Measurements from ENCODE around the gene FLCN. TPM values are rescaled to one million over a fixed set of nuclear protein-coding genes. Genes with fewer than 3 reads are reported as not detected.
"Not testable (repeated sequence)": the region's sequence is repeated elsewhere in the genome, so short reads cannot be mapped to it uniquely, and the experiment has no call there.

The FLCN gene
- total and polyA plus RNA-seq, 4 donors: 31.4 to 118 (median 80.1) TPM

- Histone ChIP-seq H3K9me3 (ENCODE audit: control insufficient read depth in 4 of 4, insufficient read depth in 3 of 4, low read length in 3 of 4) (no peaks in the 10 kb centered on the region), H3K36me3 (ENCODE audit: control insufficient read depth in 4 of 4, insufficient read depth in 4 of 4, low read length in 4 of 4) (peaks cover 0 to 4% (median 1%) of the 10 kb centered on the region in 4 donors), H3K27ac (ENCODE audit: low read depth in 1 of 2, low read length in 1 of 2) (peak within 1 kb of the TSS; percentile 99 to 100), H3K4me1 (ENCODE audit: control insufficient read depth in 5 of 5, insufficient read depth in 5 of 5, low read length in 5 of 5) (peaks cover 0 to 15% (median 9%) of the 10 kb centered on the region in 5 donors), H3K9ac (ENCODE audit: insufficient read depth in 1 of 2, low read length in 2 of 2) (peak within 1 kb of the TSS; percentile 65 to 70), H3K27me3 (ENCODE audit: control insufficient read depth in 3 of 3, insufficient read depth in 3 of 3, low read length in 2 of 3) (no peaks in the 10 kb centered on the region), H3K4me3 (peak within 1 kb of the TSS; percentile 85)
- ATAC-seq (ENCODE audit: insufficient read depth, low FRiP score) (peak; percentile 97), DNase-seq (peak; percentile 98 to 99 (median 99))
- WGBS, 2 donors: 0 to 1% methylated on average over 76 to 80 of the region's 80 CpGs
- no peak for TF ChIP-seq CTCF (IDR thresholded peaks at IDR 0.05; ENCODE audit: control extremely low read depth, extremely low read depth)
Measured at GRCh38 chr17:17280613-17281549, 43.9 kb upstream of the FLCN start, which contains the start of gene COPS3. Gene COPS3, minus strand, starts transcription at chr17:17281246. Its CDS starts 60 bp downstream, at chr17:17281186.

DNA sequence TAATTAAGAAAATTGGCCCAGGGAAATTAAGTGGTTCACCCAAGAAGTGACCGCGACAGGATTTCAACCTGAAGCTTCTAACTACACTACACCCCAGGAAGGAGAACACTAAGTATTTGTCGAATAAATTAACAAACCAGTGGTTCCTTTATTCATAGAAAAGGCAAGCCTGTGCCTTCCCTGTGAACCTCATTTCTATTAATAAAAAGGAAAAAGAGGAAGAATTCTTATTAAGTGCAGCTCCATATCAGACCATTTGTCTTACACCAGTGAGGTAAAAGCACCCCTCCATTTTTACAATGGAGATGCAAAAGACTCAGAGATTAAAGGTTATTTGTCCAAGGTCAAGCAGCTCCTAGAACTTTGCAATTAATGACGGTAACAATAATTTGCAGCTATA lies 42.3 kb upstream of the FLCN start:
- DNase-seq: no peak
- no peak for ATAC-seq (ENCODE audit: insufficient read depth, low FRiP score)
- 74 to 79% methylated on average over 4 of the region's 4 CpGs for WGBS, 2 donors
- H3K4me1 ChIP-seq (ENCODE audit: control insufficient read depth in 5 of 5, insufficient read depth in 5 of 5, low read length in 5 of 5): peaks cover 0 to 15% (median 9%) of the 10 kb centered on the region in 5 donors
- H3K9ac ChIP-seq (ENCODE audit: insufficient read depth in 1 of 2, low read length in 2 of 2): no peak overlapping the region
- H3K4me3 ChIP-seq: no peak overlapping the region
- no peaks in the 10 kb centered on the region for H3K9me3 ChIP-seq (ENCODE audit: control insufficient read depth in 4 of 4, insufficient read depth in 3 of 4, low read length in 3 of 4)
- H3K27ac ChIP-seq (ENCODE audit: low read depth in 1 of 2, low read length in 1 of 2): no peak overlapping the region
- no peaks in the 10 kb centered on the region for H3K27me3 ChIP-seq (ENCODE audit: control insufficient read depth in 3 of 3, insufficient read depth in 3 of 3, low read length in 2 of 3)
- peaks cover 0 to 9% (median 5%) of the 10 kb centered on the region in 4 donors for H3K36me3 ChIP-seq (ENCODE audit: control insufficient read depth in 4 of 4, insufficient read depth in 4 of 4, low read length in 4 of 4)
- no peak for TF ChIP-seq CTCF (IDR thresholded peaks at IDR 0.05; ENCODE audit: control extremely low read depth, extremely low read depth)

GRCh38 chr17:17277431-17277830 lies 40.5 kb upstream of the FLCN start:
- H3K4me1 ChIP-seq (ENCODE audit: control insufficient read depth in 5 of 5, insufficient read depth in 5 of 5, low read length in 5 of 5): peaks cover 0 to 15% (median 9%) of the 10 kb centered on the region in 5 donors
- peaks cover 7 to 21% (median 11%) of the 10 kb centered on the region in 4 donors for H3K36me3 ChIP-seq (ENCODE audit: control insufficient read depth in 4 of 4, insufficient read depth in 4 of 4, low read length in 4 of 4)
- not testable (repeated sequence) for DNase-seq; H3K9ac ChIP-seq (ENCODE audit: insufficient read depth in 1 of 2, low read length in 2 of 2); H3K27me3 ChIP-seq (ENCODE audit: control insufficient read depth in 3 of 3, insufficient read depth in 3 of 3, low read length in 2 of 3); H3K27ac ChIP-seq (ENCODE audit: low read depth in 1 of 2, low read length in 1 of 2); ATAC-seq (ENCODE audit: insufficient read depth, low FRiP score); H3K9me3 ChIP-seq (ENCODE audit: control insufficient read depth in 4 of 4, insufficient read depth in 3 of 4, low read length in 3 of 4); H3K4me3 ChIP-seq
- 95 to 97% methylated on average over 5 of the region's 5 CpGs for whole genome bisulfite sequencing, 2 donors

- Histone ChIP-seq H3K4me3 (no peak overlapping the region), H3K27me3 (ENCODE audit: control insufficient read depth in 3 of 3, insufficient read depth in 3 of 3, low read length in 2 of 3) (no peaks in the 10 kb centered on the region), H3K36me3 (ENCODE audit: control insufficient read depth in 4 of 4, insufficient read depth in 4 of 4, low read length in 4 of 4) (peaks cover 7 to 21% (median 13%) of the 10 kb centered on the region in 4 donors), H3K27ac (ENCODE audit: low read depth in 1 of 2, low read length in 1 of 2) (no peak overlapping the region), H3K4me1 (ENCODE audit: control insufficient read depth in 5 of 5, insufficient read depth in 5 of 5, low read length in 5 of 5) (peaks cover 0 to 10% (median 6%) of the 10 kb centered on the region in 5 donors), H3K9me3 (ENCODE audit: control insufficient read depth in 4 of 4, insufficient read depth in 3 of 4, low read length in 3 of 4) (no peaks in the 10 kb centered on the region), H3K9ac (ENCODE audit: insufficient read depth in 1 of 2, low read length in 2 of 2) (no peak overlapping the region)
- no peak for TF ChIP-seq CTCF (IDR thresholded peaks at IDR 0.05; ENCODE audit: control extremely low read depth, extremely low read depth)
- WGBS, 2 donors: 40 to 69% methylated on average over 6 of the region's 6 CpGs
- ATAC-seq (ENCODE audit: insufficient read depth, low FRiP score) (no peak), DNase-seq (no peak)
Measured at GRCh38 chr17:17275971-17276370, 39.0 kb upstream of the FLCN start.

All from lung (tissue), 12 donors.